ENCODE results near the gene MCM5. TPM values are rescaled to one million over a fixed set of nuclear protein-coding genes. Genes with fewer than 3 reads are reported as not detected.

Gene MCM5
- total RNA-seq, 1 experiment from 2014 or later = 107 TPM

DNA sequence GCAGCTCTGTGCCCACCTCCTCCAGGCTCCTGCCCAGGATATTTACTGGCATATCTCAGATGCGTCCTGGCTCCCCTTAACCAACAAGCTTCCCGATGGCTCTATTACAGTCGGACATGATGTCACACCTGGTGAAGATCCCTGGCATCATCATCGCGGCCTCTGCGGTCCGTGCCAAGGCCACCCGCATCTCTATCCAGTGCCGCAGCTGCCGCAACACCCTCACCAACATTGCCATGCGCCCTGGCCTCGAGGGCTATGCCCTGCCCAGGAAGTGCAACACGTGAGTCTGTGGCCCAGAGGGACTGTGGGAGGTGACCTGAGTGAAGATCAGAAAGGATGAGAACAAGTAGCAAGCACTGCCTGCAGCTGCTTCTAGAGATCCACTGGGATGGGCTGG lies 6.5 kb downstream of the MCM5 start:
- H3K27me3 Mint-ChIP-seq (ENCODE audit: insufficient read depth, unreplicated experiment) = no peaks in the 10 kb centered on the region
- H3K4me1 ChIP-seq = no peaks in the 10 kb centered on the region
- no peaks in the 10 kb centered on the region for H3K9me3 ChIP-seq
- no TSS peak for BruUV-seq (replicated peaks)
- no peaks in the 10 kb centered on the region for H3K4me1 Mint-ChIP-seq (ENCODE audit: low read depth, unreplicated experiment)
- ChIA-PET POLR2A (no interaction called here), CTCF (no interaction called here)
- H3K27ac Mint-ChIP-seq (ENCODE audit: unreplicated experiment) = no peak overlapping the region
- no peak overlapping the region for H3K4me3 Mint-ChIP-seq (ENCODE audit: unreplicated experiment)
- TF ChIP-seq, protein P1, sequence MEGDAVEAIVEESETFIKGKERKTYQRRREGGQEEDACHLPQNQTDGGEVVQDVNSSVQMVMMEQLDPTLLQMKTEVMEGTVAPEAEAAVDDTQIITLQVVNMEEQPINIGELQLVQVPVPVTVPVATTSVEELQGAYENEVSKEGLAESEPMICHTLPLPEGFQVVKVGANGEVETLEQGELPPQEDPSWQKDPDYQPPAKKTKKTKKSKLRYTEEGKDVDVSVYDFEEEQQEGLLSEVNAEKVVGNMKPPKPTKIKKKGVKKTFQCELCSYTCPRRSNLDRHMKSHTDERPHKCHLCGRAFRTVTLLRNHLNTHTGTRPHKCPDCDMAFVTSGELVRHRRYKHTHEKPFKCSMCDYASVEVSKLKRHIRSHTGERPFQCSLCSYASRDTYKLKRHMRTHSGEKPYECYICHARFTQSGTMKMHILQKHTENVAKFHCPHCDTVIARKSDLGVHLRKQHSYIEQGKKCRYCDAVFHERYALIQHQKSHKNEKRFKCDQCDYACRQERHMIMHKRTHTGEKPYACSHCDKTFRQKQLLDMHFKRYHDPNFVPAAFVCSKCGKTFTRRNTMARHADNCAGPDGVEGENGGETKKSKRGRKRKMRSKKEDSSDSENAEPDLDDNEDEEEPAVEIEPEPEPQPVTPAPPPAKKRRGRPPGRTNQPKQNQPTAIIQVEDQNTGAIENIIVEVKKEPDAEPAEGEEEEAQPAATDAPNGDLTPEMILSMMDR (IDR thresholded peaks at IDR 0.05; ENCODE audit: insufficient read depth in 1 of 2, low read depth in 1 of 2, low read length in 1 of 2, severe bottlenecking in 1 of 2, unreplicated experiment in 1 of 2) = no peak
- H3K4me3 ChIP-seq (ENCODE audit: low read depth, low read length) = no peak overlapping the region
- intact Hi-C loops (cut with micrococcal nuclease; ENCODE audit: unreplicated experiment) = no loop called here
- DNase-seq = no peak
- no peaks in the 10 kb centered on the region for H3K27me3 ChIP-seq (replicated peaks; ENCODE audit: control insufficient read depth, insufficient read depth, low read length)
- peaks cover 73% of the 10 kb centered on the region for H3K36me3 Mint-ChIP-seq (ENCODE audit: insufficient read depth, unreplicated experiment)
- no peaks in the 10 kb centered on the region for H3K9me3 Mint-ChIP-seq (ENCODE audit: unreplicated experiment)
- H3K36me3 ChIP-seq (ENCODE audit: control insufficient read depth, insufficient read depth, low read length) = peaks cover 5% of the 10 kb centered on the region

DNA sequence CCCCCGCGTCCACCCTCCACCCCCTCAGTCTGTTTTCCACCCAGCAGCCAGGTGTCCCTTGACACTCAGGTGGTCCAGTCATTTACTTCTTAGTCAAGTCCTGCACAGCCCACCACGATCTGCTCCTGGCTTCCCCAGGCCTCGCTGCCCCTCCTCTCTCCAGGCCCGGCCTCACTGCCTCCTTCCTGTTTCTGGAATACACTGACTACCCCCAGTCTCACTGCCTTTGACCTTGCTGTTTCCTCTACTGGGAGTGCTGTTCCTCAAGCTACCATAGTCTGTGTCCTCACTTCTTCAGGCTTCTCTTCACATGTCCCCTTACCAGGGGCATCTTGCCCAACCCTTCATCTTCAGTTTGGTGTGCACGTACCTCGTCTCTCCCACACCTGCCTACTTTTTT lies 7.4 kb downstream of the MCM5 start:
- Mint-ChIP-seq H3K36me3 (ENCODE audit: insufficient read depth, unreplicated experiment) (peaks cover 77% of the 10 kb centered on the region), H3K4me1 (ENCODE audit: low read depth, unreplicated experiment) (peaks cover 6% of the 10 kb centered on the region), H3K27me3 (ENCODE audit: insufficient read depth, unreplicated experiment) (no peaks in the 10 kb centered on the region), H3K4me3 (ENCODE audit: unreplicated experiment) (no peak overlapping the region), H3K9me3 (ENCODE audit: unreplicated experiment) (no peaks in the 10 kb centered on the region), H3K27ac (ENCODE audit: unreplicated experiment) (no peak overlapping the region)
- ChIA-PET POLR2A (no interaction called here), CTCF (no interaction called here)
- no peak for DNase-seq
- Histone ChIP-seq H3K27me3 (replicated peaks; ENCODE audit: control insufficient read depth, insufficient read depth, low read length) (no peaks in the 10 kb centered on the region), H3K36me3 (ENCODE audit: control insufficient read depth, insufficient read depth, low read length) (peaks cover 4% of the 10 kb centered on the region), H3K4me1 (no peaks in the 10 kb centered on the region), H3K9me3 (no peaks in the 10 kb centered on the region), H3K4me3 (ENCODE audit: low read depth, low read length) (no peak overlapping the region)
- TF ChIP-seq, protein P1 (IDR thresholded peaks at IDR 0.05; ENCODE audit: insufficient read depth in 1 of 2, low read depth in 1 of 2, low read length in 1 of 2, severe bottlenecking in 1 of 2, unreplicated experiment in 1 of 2) = no peak
- intact Hi-C loops (cut with micrococcal nuclease; ENCODE audit: unreplicated experiment) = no loop called here
- BruUV-seq (replicated peaks) = no TSS peak

DNA sequence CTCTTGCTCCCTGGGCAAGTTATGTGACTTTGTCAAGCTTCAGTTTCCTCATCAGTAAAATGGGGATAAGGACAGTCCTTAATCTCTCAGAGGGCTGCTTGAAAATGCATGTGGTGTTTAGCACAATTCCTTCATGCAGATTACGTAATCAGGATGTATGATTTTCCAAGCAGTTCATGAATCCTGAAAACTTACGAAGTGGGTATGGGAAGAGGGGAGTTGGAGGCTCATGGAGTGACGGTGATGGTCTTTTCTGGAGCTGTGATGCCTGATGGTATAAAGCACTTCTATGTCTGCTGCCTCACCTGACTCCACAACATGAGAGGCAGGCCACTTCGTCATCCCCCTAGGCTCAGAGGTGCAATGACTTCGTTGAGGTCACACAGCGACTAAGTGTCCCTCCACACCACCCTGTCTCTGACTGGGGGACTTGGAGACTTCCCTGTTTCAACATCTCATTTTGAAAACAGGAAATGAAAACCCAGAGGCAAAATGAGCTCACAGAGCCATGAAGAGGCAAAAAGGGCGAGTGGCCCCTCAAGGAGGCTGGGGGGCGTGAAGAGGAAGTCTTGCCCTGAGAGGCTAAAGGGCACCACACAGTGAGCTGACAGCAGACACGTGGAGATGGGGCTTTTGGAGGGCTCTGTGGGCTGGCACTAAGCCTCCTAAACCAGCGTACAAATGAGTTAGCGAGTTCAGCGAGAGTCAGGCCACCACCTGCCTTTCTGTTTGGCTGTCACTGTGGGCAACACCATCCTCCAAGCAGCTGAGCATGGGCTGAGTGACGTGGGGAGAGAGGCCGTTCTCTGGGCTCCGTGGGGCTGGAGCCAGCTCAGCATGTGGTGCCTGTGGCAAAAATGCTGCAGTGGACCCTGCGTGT lies 10.1 kb downstream of the MCM5 start:
- no peaks in the 10 kb centered on the region for H3K4me1 ChIP-seq
- H3K4me1 Mint-ChIP-seq (ENCODE audit: low read depth, unreplicated experiment) = peaks cover 6% of the 10 kb centered on the region
- H3K27me3 ChIP-seq (replicated peaks; ENCODE audit: control insufficient read depth, insufficient read depth, low read length) = no peaks in the 10 kb centered on the region
- H3K9me3 ChIP-seq = no peaks in the 10 kb centered on the region
- H3K27ac Mint-ChIP-seq (ENCODE audit: unreplicated experiment) = peak overlapping the region; percentile 30
- H3K9me3 Mint-ChIP-seq (ENCODE audit: unreplicated experiment) = no peaks in the 10 kb centered on the region
- H3K36me3 ChIP-seq (ENCODE audit: control insufficient read depth, insufficient read depth, low read length) = peaks cover 3% of the 10 kb centered on the region
- CTCF ChIA-PET = no interaction called here
- DNase-seq = no peak
- H3K4me3 Mint-ChIP-seq (ENCODE audit: unreplicated experiment) = no peak overlapping the region
- intact Hi-C loops (cut with micrococcal nuclease; ENCODE audit: unreplicated experiment) = loop anchor here (5.0 kb wide), 1 partner anchor 58 kb away; no protein-coding TSS in a partner anchor
- peaks cover 57% of the 10 kb centered on the region for H3K36me3 Mint-ChIP-seq (ENCODE audit: insufficient read depth, unreplicated experiment)
- H3K4me3 ChIP-seq (ENCODE audit: low read depth, low read length) = no peak overlapping the region
- POLR2A ChIA-PET = interaction anchor here (0.5 to 0.6 kb wide), 2 partner anchors 33 to 45 kb away, joined by 3 to 4 read pairs; no protein-coding TSS in a partner anchor
- TF ChIP-seq, protein P1 (IDR thresholded peaks at IDR 0.05; ENCODE audit: insufficient read depth in 1 of 2, low read depth in 1 of 2, low read length in 1 of 2, severe bottlenecking in 1 of 2, unreplicated experiment in 1 of 2) = no peak
- no peaks in the 10 kb centered on the region for H3K27me3 Mint-ChIP-seq (ENCODE audit: insufficient read depth, unreplicated experiment)
- BruUV-seq (replicated peaks) = no TSS peak
